Stomach (tissue), 4 donors: ENCODE results near the gene PCYT2.

Experiments used
- CTCF ChIP-seq, 7 experiments: fragments of 450-650 bp in 4 of 7; fragments of 200-600 bp in 3 of 7; sonication (generic) in 3 of 7; IDR thresholded peaks; one replicate each; pipeline ENCODE4 v1.5.1; 2016 to 2019; ENCODE audit warnings: antibody characterized with exemption in 7 of 7, control low read depth in 2 of 7, mild to moderate bottlenecking in 1 of 7
- POLR2A ChIP-seq, 4 donors: fragments of 450-650 bp; IDR thresholded peaks; one replicate each; pipeline ENCODE4 v1.6.1; 2016; ENCODE audit warnings: antibody characterized with exemption in 4 of 4, control low read depth in 2 of 4, mild to moderate bottlenecking in 1 of 4, moderate library complexity in 1 of 4

GRCh38 chr17:81925860-81926450 lies 14.8 kb upstream of the PCYT2 start:
- TF ChIP-seq CTCF (IDR thresholded peaks at IDR 0.05) = no peak
- TF ChIP-seq POLR2A (IDR thresholded peaks at IDR 0.05) = no peak
